ENCODE results near the gene POLK.
A peak's percentile ranks its signal among the peaks of the same experiment; 100 is the strongest.

POLK gene

DNA sequence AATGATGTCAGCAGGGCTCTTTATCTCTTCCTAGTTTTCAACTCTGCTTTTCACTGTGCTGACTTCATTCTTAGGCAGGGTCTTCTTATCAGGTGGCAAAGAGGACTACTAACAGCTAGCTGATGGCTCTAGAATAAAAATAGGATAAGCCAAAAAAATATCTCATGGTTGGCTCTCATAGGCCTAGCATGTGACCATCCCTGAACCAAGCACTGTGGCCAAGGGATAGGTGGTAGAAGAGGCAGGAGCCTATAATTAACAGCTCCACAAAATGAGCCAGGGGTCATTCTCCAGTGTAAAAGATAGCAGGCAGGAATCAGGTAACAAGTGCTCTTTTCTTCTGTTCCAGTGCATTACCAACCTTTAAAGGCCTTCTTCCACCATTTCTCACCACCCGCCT, 120.6 kb downstream of the POLK start:
- ChIA-PET CTCF (no interaction called here), POLR2A (no interaction called here)
- no peak for DNase-seq (ENCODE audit: low read depth, low spot score)
- TF ChIP-seq, protein P1, sequence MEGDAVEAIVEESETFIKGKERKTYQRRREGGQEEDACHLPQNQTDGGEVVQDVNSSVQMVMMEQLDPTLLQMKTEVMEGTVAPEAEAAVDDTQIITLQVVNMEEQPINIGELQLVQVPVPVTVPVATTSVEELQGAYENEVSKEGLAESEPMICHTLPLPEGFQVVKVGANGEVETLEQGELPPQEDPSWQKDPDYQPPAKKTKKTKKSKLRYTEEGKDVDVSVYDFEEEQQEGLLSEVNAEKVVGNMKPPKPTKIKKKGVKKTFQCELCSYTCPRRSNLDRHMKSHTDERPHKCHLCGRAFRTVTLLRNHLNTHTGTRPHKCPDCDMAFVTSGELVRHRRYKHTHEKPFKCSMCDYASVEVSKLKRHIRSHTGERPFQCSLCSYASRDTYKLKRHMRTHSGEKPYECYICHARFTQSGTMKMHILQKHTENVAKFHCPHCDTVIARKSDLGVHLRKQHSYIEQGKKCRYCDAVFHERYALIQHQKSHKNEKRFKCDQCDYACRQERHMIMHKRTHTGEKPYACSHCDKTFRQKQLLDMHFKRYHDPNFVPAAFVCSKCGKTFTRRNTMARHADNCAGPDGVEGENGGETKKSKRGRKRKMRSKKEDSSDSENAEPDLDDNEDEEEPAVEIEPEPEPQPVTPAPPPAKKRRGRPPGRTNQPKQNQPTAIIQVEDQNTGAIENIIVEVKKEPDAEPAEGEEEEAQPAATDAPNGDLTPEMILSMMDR (IDR thresholded peaks at IDR 0.05; ENCODE audit: insufficient read depth, low read length, missing control alignments): no peak
- no peak overlapping the region for H3K4me3 ChIP-seq (ENCODE audit: low read depth, low read length)

DNA sequence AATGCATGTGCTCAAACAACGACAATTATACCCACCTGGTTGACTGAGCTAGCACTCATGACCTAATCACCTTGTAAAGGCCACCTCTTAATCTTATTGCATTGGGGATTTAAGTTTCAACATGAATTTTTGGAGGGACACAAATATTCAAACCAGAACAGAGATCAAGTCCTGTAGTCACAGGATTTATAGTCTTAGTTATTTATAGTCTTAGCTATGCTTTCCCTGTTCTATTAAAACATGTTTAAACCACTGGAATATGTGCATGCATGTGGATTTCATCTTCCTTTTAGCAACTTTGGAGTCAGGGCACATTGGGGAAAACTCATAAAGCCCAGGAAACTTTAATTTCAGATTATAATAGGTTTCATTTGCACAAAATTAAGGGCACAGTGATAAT, 126.3 kb downstream of the POLK start:
- POLR2A ChIA-PET: no interaction called here
- CTCF ChIA-PET: no interaction called here
- DNase-seq (ENCODE audit: low read depth, low spot score): no peak
- TF ChIP-seq, protein P1 (IDR thresholded peaks at IDR 0.05; ENCODE audit: insufficient read depth, low read length, missing control alignments): no peak
- H3K4me3 ChIP-seq (ENCODE audit: low read depth, low read length): no peak overlapping the region

DNA sequence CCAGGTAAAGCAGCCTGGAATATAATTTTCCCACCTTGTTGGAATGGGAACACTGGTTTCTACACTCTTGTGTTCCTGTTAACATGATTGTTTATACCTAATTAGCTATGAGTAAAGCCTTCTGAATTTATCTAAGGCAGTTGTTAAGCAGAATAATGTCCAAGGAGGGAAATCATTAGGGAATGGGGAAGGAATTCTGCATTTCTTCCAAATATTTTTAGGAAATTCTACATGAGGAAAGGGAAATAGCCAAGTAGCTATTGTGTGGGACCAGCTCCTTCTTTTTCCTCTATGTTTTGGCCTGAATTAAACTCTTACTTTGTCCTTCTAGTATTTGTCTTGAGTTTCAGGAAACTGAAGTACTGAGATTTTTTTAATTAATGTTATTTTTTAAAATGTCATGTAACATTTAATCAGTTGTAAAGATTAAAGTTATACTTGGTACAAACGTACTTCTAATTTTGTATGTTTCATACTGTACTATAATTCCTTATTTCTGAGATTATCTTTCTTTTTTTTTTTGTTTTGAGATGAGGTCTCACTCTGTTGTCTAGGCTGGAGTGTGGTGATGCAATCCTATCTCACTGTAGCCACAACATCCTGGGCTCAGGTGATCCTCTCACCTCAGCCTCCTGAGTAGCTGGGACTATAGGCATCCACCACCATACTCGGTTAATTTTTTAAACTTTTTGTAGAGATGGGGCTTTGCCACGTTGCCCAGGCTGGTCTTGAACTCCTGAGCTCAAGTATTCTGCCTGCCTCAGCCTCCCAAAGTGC, 128.0 kb downstream of the POLK start:
- POLR2A ChIA-PET: no interaction called here
- TF ChIP-seq, protein P1 (IDR thresholded peaks at IDR 0.05; ENCODE audit: insufficient read depth, low read length, missing control alignments): no peak
- no peak overlapping the region for H3K4me3 ChIP-seq (ENCODE audit: low read depth, low read length)
- DNase-seq (ENCODE audit: low read depth, low spot score): no peak
- CTCF ChIA-PET: interaction anchor here (1.0 kb wide), 1 partner anchor 41 kb away, joined by 4 read pairs; no protein-coding TSS in a partner anchor

DNA sequence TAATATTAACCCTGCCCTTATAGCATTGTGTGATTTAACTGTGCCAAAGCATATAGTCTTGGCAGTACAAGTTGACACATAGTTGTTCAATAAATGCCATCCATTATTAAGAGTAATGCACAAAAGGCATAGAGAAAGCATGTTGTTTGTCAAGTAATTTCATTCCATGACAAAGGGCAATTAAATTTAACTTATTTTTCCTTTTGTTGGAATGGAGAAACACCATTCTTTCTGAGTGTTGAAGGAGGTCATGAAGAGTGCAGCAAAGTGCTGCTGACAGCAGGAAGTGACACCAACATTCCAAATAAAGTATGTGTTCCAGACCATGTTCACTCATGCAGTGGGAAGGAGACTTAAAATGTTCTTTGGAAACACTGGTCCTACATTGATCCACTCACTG, 128.7 kb downstream of the POLK start:
- ChIA-PET CTCF (interaction anchor here (1.0 kb wide), 1 partner anchor 40 kb away, joined by 4 read pairs; no protein-coding TSS in a partner anchor), POLR2A (no interaction called here)
- TF ChIP-seq, protein P1 (IDR thresholded peaks at IDR 0.05; ENCODE audit: insufficient read depth, low read length, missing control alignments): no peak
- DNase-seq (ENCODE audit: low read depth, low spot score): peak; percentile 26
- H3K4me3 ChIP-seq (ENCODE audit: low read depth, low read length): no peak overlapping the region

DNA sequence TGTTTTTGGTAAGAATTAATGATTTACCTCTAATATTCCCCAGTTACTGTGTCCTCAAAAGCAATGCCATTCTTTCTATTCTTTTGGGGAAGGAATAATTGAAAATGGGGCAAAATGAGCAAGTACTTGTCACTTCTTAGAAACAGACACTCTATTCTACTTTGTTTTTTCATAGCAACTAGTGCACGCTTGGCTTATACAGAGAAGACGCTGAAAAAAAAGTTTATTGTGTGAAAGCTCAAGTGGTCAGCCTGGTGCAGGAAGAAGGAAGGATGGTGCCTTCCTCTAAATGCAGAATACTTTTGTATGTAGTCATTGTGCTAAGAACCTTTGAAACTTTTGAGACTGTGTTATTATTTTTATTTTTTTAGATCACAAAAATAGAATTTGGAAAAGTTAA, 129.1 kb downstream of the POLK start:
- TF ChIP-seq, protein P1 (IDR thresholded peaks at IDR 0.05; ENCODE audit: insufficient read depth, low read length, missing control alignments): no peak
- ChIA-PET CTCF (no interaction called here), POLR2A (no interaction called here)
- no peak for DNase-seq (ENCODE audit: low read depth, low spot score)
- no peak overlapping the region for H3K4me3 ChIP-seq (ENCODE audit: low read depth, low read length)

DNA sequence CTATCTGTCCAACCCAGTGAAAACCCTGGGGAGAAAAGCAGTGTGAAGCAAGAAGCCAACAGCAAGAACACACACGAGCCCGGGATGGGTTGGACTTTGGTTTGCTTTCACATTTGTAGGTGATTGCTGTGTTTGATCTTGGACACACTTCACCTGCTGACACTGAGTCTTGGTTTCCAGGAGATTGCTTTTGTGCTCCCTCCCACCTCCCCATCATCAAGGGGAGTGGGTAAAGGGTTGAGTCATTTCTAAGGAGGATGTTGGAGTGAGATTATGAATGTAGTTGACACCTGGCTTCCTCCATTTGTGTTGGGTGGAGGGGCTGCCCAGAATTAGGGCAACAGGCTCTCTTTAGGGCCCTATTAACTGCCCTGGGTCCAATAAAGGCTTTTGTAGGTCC, 137.0 kb downstream of the POLK start:
- TF ChIP-seq, protein P1 (IDR thresholded peaks at IDR 0.05; ENCODE audit: insufficient read depth, low read length, missing control alignments): no peak
- no peak overlapping the region for H3K4me3 ChIP-seq (ENCODE audit: low read depth, low read length)
- POLR2A ChIA-PET: no interaction called here
- CTCF ChIA-PET: no interaction called here
- DNase-seq (ENCODE audit: low read depth, low spot score): no peak

All from AG04449 (cell line).